Measurements from ENCODE around the gene SMAD3. TPM values are rescaled to one million over a fixed set of nuclear protein-coding genes. Genes with fewer than 3 reads are reported as not detected.

SMAD3 gene
- total RNA-seq, 2 donors from 2014 or later = 13.5 to 47.4 TPM

DNA sequence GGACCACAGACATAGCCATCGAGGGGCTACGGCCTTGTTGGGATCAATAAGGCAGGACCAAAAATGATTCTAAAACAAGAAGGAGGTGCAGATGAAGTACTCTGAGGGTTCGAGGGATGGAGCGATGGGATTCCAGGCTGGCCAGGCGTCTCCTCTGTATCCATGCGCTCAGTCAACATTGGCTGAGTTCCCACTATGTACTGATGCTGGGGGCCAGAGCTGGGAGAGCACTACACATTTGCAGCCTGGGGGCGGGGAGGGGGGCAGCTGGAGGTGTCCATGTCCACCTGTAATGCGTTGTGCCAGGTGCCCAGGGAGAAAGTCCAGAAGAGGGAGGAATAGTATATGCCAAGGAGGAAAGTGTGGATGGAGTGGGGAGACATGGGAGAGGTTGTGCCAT lies 107.6 kb downstream of the SMAD3 start:
- peaks cover 38 to 54% of the 10 kb centered on the region in 2 donors for H3K4me1 Mint-ChIP-seq (ENCODE audit: low read depth in 2 of 2)
- H3K27ac Mint-ChIP-seq = peak overlapping the region in 1 of 2 donors; percentile 91
- no peak for ATAC-seq

DNA sequence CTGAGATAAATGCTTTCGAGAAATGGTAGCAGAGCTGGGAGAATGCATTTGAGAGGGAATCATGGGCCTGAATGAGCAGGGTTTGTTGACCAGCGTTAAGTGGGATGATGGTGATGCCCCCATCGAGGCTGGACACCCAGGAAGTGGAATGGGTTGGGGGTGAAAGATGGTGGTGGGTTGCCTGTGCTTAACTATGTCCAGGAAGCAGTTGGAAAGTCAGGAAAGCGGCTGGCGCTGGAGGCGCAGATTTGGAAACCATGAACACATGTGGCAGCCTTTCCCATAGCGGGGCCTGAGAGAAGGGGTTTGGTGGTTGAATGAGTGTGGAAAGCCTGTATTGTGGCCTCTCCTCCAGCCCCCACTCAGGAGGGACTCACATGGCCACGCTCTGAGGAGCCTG lies 108.4 kb downstream of the SMAD3 start:
- peak overlapping the region; percentile 73 to 91 for H3K27ac Mint-ChIP-seq
- no peak for ATAC-seq
- H3K4me3 Mint-ChIP-seq = no peak overlapping the region

More for the DNA sequence above, 107.6 kb downstream of the SMAD3 start:
- Mint-ChIP-seq H3K36me3 (peaks cover 14% of the 10 kb centered on the region), H3K27me3 (no peaks in the 10 kb centered on the region), H3K9me3 (no peaks in the 10 kb centered on the region), H3K4me3 (no peak overlapping the region)
- no peak for DNase-seq (ENCODE audit: low spot score)

DNA sequence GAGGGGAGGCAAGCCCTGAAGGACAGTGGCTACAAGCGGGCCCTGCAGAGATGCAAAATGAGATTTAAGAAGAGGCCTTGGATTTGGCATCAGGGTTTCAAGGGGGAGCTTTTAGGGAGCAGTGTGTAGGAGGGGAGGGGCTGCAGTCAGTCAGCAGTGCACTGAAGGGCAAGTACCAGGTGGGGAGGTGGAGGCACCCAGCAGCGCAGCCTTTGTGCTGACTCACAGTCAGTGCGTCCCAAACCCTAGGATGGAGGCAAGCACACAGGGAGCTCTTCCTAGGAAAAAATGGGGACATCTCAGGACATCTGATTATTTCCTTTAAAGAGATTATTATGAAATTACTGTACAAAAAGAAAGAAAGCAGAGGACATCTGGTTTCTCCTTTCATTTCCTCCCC lies 109.0 kb downstream of the SMAD3 start:
- H3K27me3 Mint-ChIP-seq = no peaks in the 10 kb centered on the region
- H3K9me3 Mint-ChIP-seq = no peaks in the 10 kb centered on the region
- peaks cover 14% of the 10 kb centered on the region for H3K36me3 Mint-ChIP-seq
- DNase-seq (ENCODE audit: low spot score) (no peak), ATAC-seq (no peak)
- peaks cover 38 to 59% of the 10 kb centered on the region in 2 donors for H3K4me1 Mint-ChIP-seq (ENCODE audit: low read depth in 2 of 2)
- peak overlapping the region; percentile 46 for H3K4me3 Mint-ChIP-seq
- peak overlapping the region; percentile 73 to 91 for H3K27ac Mint-ChIP-seq

More for the DNA sequence above, 108.4 kb downstream of the SMAD3 start:
- DNase-seq (ENCODE audit: low spot score) = no peak
- H3K9me3 Mint-ChIP-seq = no peaks in the 10 kb centered on the region
- H3K36me3 Mint-ChIP-seq = peaks cover 14% of the 10 kb centered on the region
- peaks cover 38 to 56% of the 10 kb centered on the region in 2 donors for H3K4me1 Mint-ChIP-seq (ENCODE audit: low read depth in 2 of 2)
- H3K27me3 Mint-ChIP-seq = no peaks in the 10 kb centered on the region

DNA sequence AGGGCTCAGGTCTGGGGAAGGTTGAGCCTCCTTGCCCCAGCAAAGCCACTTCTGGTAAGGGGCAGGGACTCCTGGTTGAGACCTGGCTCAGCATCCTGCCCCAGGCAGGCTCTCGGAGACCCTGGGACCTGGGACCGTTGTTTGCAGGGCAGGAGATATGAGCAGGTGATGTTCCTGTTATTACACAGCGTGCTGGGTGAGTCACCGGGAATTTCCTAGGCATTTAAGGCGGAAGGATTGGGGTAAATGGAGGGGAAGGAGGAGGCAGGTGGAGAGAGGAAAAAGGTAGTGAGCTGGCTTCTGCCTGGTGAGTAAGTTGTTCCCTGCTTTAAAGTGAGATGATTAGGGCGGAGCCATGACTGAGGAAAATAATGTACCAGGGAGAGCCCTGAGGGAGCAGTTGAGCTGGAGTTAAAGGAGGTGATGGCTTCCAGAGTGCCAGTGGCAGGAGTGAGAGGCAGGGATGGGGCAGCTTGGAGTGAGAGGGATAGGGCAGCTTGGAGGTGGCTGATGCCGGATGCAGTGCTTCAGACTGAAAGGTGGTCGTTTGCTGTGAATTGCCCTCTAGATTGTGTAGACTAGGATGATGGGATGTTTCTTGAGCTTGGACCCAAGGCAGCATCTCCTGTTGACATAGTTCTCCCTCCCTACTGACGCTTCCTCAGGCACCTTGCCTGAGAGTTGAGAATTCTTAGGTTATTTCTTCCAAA lies 109.6 kb downstream of the SMAD3 start:
- no peaks in the 10 kb centered on the region for H3K27me3 Mint-ChIP-seq
- no peak for DNase-seq (ENCODE audit: low spot score)
- no peaks in the 10 kb centered on the region for H3K9me3 Mint-ChIP-seq
- no peak for ATAC-seq
- peaks cover 14% of the 10 kb centered on the region for H3K36me3 Mint-ChIP-seq
- peak overlapping the region; percentile 75 for H3K4me3 Mint-ChIP-seq
- peak overlapping the region; percentile 73 to 91 for H3K27ac Mint-ChIP-seq
- peaks cover 43 to 61% of the 10 kb centered on the region in 2 donors for H3K4me1 Mint-ChIP-seq (ENCODE audit: low read depth in 2 of 2)

DNA sequence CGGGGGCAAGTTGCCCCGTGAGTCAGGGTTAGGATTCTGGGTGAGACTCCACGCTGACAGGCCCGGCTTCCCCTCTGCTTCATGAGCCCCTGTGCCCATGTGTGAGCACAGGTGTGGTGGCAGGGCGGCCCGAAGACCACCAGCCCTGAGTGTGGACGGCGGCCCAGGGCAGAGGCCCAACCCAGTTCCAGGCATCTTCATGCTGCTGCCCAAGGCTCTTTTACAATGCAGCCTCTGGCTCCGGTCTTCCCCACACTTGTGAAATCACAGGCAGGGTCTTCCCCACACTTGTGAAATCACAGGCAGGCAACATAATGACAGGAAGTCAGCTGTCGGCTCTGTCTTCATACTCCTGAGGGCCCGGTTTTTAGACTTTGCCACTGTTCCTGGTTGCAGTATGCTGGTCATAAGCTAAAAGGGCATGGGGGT lies 110.3 kb downstream of the SMAD3 start:
- peak; percentile 85 for DNase-seq (ENCODE audit: low spot score)
- Mint-ChIP-seq H3K9me3 (no peaks in the 10 kb centered on the region), H3K27ac (peak overlapping the region; percentile 73 to 91), H3K27me3 (no peaks in the 10 kb centered on the region), H3K36me3 (peaks cover 14% of the 10 kb centered on the region), H3K4me1 (ENCODE audit: low read depth in 2 of 2) (peaks cover 44 to 61% of the 10 kb centered on the region in 2 donors), H3K4me3 (peak overlapping the region; percentile 75)
- ATAC-seq = peak; percentile 88 to 93

DNA sequence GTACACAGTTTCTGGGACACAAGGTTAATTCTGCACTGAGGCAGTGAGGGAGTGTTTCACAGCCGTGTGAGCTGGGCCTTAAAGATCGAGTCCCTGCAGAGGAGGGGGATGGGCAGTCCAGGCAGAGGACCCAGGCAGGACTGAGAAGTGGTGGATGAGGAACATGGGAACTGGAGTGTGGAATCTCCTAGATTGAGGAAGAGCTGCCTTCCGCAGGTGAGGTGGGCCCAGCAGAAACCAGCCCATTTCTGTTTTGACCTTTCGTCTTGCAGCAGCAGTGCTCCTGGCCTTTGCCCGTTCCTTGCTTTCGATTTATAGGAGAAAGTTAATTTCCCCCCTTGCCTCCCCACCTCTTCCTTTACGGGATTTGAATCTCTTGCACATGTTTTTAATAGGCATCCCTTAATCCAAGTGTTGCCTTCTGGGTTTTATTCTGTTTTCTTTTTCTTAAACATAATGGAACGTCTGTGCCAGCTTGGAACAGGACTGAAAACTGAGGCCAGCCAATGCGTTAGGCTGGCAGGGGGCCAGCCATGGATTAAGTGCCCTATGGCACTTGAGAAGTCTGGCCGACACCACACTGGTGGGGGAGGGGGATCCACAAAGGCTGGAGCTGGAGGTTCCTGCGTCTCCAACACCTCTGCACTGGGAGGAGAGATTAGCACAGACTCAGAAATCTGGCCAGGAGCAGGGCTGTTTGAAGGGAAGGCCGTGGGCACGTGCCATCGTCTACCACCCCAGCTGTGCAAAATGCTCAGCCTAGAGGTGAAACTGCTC lies 111.0 kb downstream of the SMAD3 start:
- DNase-seq (ENCODE audit: low spot score) (no peak), ATAC-seq (no peak)
- peaks cover 44 to 61% of the 10 kb centered on the region in 2 donors for H3K4me1 Mint-ChIP-seq (ENCODE audit: low read depth in 2 of 2)
- no peaks in the 10 kb centered on the region for H3K9me3 Mint-ChIP-seq
- H3K36me3 Mint-ChIP-seq = peaks cover 11% of the 10 kb centered on the region
- H3K4me3 Mint-ChIP-seq = peak overlapping the region; percentile 75
- no peaks in the 10 kb centered on the region for H3K27me3 Mint-ChIP-seq
- peak overlapping the region; percentile 73 to 91 for H3K27ac Mint-ChIP-seq

DNA sequence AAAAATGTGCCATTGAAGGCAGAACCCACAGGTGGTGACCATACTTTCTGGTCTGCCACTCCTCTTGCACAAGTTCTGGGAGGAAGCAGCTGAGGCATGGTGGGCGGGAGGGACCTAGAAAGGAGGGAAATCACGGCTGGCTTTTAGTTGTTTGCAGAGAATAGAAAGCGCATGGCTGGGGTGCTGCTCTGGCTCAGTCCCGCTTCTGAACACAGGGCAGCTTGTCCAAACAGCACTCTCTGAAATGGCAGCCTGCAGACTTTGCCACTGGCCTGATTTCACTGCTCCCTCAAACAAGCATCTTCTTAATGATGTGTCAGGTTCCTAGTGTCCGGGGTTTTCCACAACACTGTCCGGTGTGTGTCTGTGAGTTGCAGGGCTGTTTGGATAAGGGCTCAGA lies 112.3 kb downstream of the SMAD3 start:
- Mint-ChIP-seq H3K27ac (no peak overlapping the region), H3K4me3 (no peak overlapping the region), H3K9me3 (no peaks in the 10 kb centered on the region), H3K36me3 (peaks cover 8% of the 10 kb centered on the region), H3K4me1 (ENCODE audit: low read depth in 2 of 2) (peaks cover 44 to 55% of the 10 kb centered on the region in 2 donors), H3K27me3 (no peaks in the 10 kb centered on the region)
- DNase-seq (ENCODE audit: low spot score) (no peak), ATAC-seq (no peak)

DNA sequence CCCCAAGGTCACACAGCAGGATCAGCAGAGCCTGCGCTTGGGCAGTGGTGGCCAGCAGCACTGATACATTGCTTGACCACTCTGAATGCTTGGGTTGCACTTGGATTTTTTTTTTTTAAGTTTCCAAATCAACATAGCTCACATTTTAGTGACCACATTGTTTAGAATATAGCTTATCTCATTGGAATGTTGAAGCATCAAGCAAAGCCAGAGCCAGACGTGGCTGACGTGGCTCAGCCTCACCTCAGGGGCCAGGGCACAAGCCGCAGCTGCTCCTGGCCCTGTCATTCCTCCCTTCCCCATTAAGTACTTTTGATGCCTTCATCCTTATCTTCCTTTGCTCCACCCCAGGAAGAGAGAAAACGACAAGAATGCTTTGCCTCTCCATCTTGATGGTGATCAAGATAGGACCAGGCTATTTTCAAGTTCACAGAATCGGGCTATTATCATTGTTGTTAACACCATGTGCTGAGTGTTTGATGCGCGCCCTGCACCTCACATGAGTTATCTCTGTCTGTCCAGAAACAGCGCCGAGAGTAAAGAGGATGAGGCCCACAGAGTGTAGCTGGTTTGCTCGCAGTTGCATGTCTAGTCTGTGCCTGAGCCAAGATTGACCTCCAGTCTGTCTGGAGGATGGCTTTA lies 113.3 kb downstream of the SMAD3 start:
- Mint-ChIP-seq H3K9me3 (no peaks in the 10 kb centered on the region), H3K4me1 (ENCODE audit: low read depth in 2 of 2) (peaks cover 36 to 46% of the 10 kb centered on the region in 2 donors), H3K27ac (peak overlapping the region in 1 of 2 donors; percentile 65), H3K36me3 (peaks cover 2% of the 10 kb centered on the region), H3K4me3 (no peak overlapping the region), H3K27me3 (no peaks in the 10 kb centered on the region)
- DNase-seq (ENCODE audit: low spot score) = no peak
- no peak for ATAC-seq

DNA sequence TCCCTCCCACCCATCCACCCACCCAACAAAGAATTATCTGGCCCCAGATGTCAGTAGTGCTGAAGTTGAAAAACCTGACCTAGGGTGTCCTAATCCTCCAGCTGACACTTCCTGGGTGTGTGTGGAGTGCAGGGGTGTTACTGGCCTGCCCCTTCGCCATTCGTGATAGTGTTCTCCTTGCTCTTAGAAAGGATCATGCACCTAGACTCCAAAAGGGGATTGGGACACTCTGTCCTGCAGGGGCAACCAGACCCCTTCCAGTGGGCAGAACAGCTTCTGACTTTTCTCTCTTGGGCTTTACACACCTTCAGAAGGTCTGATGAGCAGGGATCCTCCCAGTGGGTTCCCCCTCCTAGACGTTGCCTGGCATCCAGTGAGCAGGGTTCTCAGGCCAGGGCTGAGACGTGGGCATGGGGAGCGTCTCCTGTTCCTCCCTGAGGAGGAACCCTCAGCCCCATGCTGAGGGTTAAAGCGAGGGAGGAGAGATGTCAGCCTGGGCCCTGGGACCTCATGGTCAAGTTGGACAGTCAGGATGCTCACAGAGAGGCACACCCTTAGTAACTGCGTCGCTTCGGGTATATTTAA lies 114.1 kb downstream of the SMAD3 start:
- DNase-seq (ENCODE audit: low spot score) = no peak
- Mint-ChIP-seq H3K27ac (peak overlapping the region in 1 of 2 donors; percentile 84), H3K36me3 (no peaks in the 10 kb centered on the region), H3K27me3 (no peaks in the 10 kb centered on the region), H3K9me3 (no peaks in the 10 kb centered on the region), H3K4me1 (ENCODE audit: low read depth in 2 of 2) (peaks cover 28 to 38% of the 10 kb centered on the region in 2 donors), H3K4me3 (no peak overlapping the region)
- no peak for ATAC-seq

DNA sequence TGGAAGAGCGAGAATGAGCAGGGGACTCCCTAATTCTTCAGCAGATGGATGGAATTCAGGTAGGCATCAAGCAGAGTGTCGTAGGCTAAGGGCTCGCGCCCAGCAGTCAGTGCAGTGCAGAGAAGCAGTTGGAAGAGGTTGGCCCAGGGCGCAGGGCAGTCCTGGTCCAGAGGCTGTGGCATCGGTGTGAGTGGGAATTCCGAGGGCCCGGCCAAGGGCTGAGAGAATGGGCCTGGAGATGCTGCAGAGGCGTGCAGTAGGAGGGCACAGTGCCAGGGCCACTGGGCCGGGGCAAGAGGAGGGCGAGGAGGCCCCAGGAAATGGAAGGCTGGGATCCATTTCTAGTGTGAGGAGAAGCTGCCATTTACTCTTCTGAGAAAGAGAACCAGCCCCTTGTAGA lies 114.6 kb downstream of the SMAD3 start:
- Mint-ChIP-seq H3K27me3 (no peaks in the 10 kb centered on the region), H3K27ac (peak overlapping the region in 1 of 2 donors; percentile 84), H3K4me3 (no peak overlapping the region), H3K36me3 (no peaks in the 10 kb centered on the region), H3K9me3 (no peaks in the 10 kb centered on the region), H3K4me1 (ENCODE audit: low read depth in 2 of 2) (peaks cover 27 to 35% of the 10 kb centered on the region in 2 donors)
- no peak for DNase-seq (ENCODE audit: low spot score)
- ATAC-seq = no peak

DNA sequence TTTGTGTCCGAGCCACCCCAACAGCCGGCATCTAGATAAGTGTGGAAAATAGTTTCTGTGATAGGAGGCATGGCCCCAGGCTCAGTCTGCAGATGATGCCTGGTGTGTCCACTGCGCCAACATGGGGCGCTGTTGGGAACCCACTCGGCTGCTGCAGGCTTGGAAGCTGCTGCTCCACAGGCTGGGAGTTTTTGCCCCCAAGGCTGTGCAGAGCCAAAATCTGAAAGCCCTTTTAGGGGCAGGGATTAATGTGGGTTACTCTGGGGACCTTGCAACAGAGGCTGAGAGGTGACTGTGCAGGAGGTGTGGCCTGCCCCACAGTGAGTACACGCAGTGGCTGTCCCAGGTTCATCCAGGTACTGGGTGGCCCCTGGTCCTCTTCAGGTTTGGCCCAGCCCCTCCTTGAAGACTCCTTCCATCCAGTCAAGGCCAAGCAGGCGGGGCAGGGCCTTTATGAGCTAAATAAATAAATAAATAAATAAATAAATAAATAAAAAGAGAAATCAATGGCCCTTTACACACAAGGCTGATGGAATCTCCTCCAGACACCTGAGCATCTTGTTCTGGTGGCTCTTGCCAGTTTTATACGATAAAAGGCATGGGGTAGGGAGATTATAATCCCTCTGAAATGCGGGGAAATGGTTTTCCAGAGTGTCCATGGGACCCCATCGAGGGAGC lies 115.3 kb downstream of the SMAD3 start:
- DNase-seq (ENCODE audit: low spot score) (no peak), ATAC-seq (no peak)
- no peaks in the 10 kb centered on the region for H3K9me3 Mint-ChIP-seq
- H3K4me1 Mint-ChIP-seq (ENCODE audit: low read depth in 2 of 2) = peaks cover 27 to 35% of the 10 kb centered on the region in 2 donors
- H3K4me3 Mint-ChIP-seq = no peak overlapping the region
- H3K36me3 Mint-ChIP-seq = no peaks in the 10 kb centered on the region
- no peak overlapping the region for H3K27ac Mint-ChIP-seq
- no peaks in the 10 kb centered on the region for H3K27me3 Mint-ChIP-seq

DNA sequence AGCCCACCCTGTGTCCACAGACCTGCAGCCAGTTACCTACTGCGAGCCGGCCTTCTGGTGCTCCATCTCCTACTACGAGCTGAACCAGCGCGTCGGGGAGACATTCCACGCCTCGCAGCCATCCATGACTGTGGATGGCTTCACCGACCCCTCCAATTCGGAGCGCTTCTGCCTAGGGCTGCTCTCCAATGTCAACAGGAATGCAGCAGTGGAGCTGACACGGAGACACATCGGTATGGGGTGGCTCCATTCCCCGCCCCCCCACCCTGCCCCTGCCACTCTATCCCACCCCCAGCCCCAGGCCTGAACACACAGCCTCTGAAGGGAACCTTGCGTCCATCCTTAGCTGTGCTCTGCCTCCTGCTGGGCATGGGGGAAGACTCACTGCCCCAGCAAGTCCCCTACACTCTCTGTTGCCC lies 115.8 kb downstream of the SMAD3 start:
- H3K4me1 Mint-ChIP-seq (ENCODE audit: low read depth in 2 of 2) = peaks cover 27 to 35% of the 10 kb centered on the region in 2 donors
- DNase-seq (ENCODE audit: low spot score) (no peak), ATAC-seq (no peak)
- no peaks in the 10 kb centered on the region for H3K36me3 Mint-ChIP-seq
- no peak overlapping the region for H3K27ac Mint-ChIP-seq
- no peaks in the 10 kb centered on the region for H3K27me3 Mint-ChIP-seq
- H3K4me3 Mint-ChIP-seq = no peak overlapping the region
- no peaks in the 10 kb centered on the region for H3K9me3 Mint-ChIP-seq
